Measurements from ENCODE around the gene TET1. TPM values are rescaled to one million over a fixed set of nuclear protein-coding genes. Genes with fewer than 3 reads are reported as not detected.

The TET1 gene
- total and polyA plus RNA-seq, 9 of the 15 experiments (the other 6 are each of a cell fraction or from before 2014, with no cell fraction given): 2.6 to 21.3 (median 11.6) TPM

DNA sequence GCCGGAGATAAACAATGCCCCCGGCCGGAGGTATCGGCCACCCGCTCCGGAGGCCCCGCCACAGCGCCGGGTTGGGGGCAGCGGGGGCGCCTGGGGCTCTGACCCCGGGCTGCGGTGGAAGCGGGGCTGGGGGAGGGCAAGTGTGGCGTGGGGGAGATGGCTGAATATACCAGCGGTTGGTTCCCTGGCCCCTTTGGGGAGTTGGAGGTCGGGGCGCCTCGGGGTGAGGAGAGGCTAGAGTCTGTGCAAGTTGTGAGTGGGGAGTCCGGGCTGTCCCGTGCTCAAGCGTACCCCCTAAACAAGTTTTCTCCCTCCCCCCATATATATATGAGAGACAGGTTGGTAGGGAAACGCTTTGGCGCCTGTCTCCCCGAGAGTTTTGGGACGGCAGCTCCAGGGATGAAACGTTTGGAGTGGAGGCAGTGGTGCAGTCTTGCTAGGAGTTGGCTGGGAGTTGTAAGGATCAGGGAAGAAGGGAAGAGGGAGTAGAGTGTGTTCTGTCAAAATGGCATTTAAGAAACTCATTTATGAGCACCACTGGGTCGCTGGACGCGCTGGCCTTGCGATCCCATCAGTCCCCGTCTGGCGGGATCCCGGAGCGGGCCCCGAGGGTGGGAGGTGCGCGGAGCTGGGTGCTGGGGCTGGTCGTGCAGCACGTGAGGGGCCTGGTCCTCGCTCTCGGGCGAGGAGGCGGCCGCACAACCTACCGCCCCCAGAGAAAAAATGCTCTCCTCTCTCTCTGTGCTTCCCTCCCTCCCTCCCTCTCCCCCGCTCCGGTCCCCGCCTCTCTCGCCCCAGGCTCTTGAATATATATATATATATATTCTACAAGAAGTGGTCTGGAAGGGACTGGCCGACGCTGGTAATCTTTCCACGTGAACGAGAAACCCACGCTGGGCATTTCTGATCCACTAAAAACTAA is 1.1 kb downstream of the TET1 start (continued):
- TF ChIP-seq, protein P1, sequence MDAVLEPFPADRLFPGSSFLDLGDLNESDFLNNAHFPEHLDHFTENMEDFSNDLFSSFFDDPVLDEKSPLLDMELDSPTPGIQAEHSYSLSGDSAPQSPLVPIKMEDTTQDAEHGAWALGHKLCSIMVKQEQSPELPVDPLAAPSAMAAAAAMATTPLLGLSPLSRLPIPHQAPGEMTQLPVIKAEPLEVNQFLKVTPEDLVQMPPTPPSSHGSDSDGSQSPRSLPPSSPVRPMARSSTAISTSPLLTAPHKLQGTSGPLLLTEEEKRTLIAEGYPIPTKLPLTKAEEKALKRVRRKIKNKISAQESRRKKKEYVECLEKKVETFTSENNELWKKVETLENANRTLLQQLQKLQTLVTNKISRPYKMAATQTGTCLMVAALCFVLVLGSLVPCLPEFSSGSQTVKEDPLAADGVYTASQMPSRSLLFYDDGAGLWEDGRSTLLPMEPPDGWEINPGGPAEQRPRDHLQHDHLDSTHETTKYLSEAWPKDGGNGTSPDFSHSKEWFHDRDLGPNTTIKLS (IDR thresholded peaks at IDR 0.05; ENCODE audit: borderline replicate concordance, low read depth): no peak
- TF ChIP-seq, protein P2, sequence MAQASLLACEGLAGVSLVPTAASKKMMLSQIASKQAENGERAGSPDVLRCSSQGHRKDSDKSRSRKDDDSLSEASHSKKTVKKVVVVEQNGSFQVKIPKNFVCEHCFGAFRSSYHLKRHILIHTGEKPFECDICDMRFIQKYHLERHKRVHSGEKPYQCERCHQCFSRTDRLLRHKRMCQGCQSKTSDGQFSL (CRISPR knock-in tag; IDR thresholded peaks at IDR 0.05): 0 out of 2 replicates have a peak, but pooled peaks have one; percentile 31
- TF ChIP-seq, protein P2 (tag; IDR thresholded peaks at IDR 0.05): no peak
- no peak for TF ChIP-seq ZNF431 (CRISPR knock-in tag; IDR thresholded peaks at IDR 0.05)
- TF ChIP-seq L3MBTL2 (IDR thresholded peaks at IDR 0.05): peak; percentile 55
- no peak for TF ChIP-seq CBX2 (IDR thresholded peaks at IDR 0.05; ENCODE audit: insufficient read depth, low read length, poor library complexity, severe bottlenecking)
- no peak for TF ChIP-seq TEAD4 (IDR thresholded peaks at IDR 0.05; ENCODE audit: low read length)
- 0 out of 2 replicates have a peak, but pooled peaks have one; percentile 17 for TF ChIP-seq TEAD4 (CRISPR knock-in tag; IDR thresholded peaks at IDR 0.05; ENCODE audit: borderline replicate concordance)
- TF ChIP-seq, protein P3, sequence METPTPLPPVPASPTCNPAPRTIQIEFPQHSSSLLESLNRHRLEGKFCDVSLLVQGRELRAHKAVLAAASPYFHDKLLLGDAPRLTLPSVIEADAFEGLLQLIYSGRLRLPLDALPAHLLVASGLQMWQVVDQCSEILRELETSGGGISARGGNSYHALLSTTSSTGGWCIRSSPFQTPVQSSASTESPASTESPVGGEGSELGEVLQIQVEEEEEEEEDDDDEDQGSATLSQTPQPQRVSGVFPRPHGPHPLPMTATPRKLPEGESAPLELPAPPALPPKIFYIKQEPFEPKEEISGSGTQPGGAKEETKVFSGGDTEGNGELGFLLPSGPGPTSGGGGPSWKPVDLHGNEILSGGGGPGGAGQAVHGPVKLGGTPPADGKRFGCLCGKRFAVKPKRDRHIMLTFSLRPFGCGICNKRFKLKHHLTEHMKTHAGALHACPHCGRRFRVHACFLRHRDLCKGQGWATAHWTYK (CRISPR knock-in tag; IDR thresholded peaks at IDR 0.05): no peak
- TF ChIP-seq JUNB (CRISPR knock-in tag; conservative IDR thresholded peaks at IDR 0.05): no peak
- TF ChIP-seq MTA2 (IDR thresholded peaks at IDR 0.05; ENCODE audit: low read depth): no peak
- TF ChIP-seq BCOR (IDR thresholded peaks at IDR 0.05): 0 out of 2 replicates have a peak, but pooled peaks have one; percentile 22
- no peak for TF ChIP-seq NCOA6 (IDR thresholded peaks at IDR 0.05)
- TF ChIP-seq TGIF2 (CRISPR knock-in tag; IDR thresholded peaks at IDR 0.05): no peak
- TF ChIP-seq, protein P4, sequence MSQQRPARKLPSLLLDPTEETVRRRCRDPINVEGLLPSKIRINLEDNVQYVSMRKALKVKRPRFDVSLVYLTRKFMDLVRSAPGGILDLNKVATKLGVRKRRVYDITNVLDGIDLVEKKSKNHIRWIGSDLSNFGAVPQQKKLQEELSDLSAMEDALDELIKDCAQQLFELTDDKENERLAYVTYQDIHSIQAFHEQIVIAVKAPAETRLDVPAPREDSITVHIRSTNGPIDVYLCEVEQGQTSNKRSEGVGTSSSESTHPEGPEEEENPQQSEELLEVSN (IDR thresholded peaks at IDR 0.05; ENCODE audit: borderline replicate concordance in 1 of 2, extremely low read depth in 1 of 2, insufficient read depth in 1 of 2, insufficient read length in 1 of 2, low read depth in 1 of 2, low read length in 1 of 2, poor library complexity in 1 of 2, severe bottlenecking in 1 of 2): peak; percentile 81 to 94
- TF ChIP-seq RBBP5 (IDR thresholded peaks at IDR 0.05; ENCODE audit: borderline replicate concordance, insufficient read depth, low read length, poor library complexity, severe bottlenecking): peak; percentile 22
- TF ChIP-seq, protein P5, sequence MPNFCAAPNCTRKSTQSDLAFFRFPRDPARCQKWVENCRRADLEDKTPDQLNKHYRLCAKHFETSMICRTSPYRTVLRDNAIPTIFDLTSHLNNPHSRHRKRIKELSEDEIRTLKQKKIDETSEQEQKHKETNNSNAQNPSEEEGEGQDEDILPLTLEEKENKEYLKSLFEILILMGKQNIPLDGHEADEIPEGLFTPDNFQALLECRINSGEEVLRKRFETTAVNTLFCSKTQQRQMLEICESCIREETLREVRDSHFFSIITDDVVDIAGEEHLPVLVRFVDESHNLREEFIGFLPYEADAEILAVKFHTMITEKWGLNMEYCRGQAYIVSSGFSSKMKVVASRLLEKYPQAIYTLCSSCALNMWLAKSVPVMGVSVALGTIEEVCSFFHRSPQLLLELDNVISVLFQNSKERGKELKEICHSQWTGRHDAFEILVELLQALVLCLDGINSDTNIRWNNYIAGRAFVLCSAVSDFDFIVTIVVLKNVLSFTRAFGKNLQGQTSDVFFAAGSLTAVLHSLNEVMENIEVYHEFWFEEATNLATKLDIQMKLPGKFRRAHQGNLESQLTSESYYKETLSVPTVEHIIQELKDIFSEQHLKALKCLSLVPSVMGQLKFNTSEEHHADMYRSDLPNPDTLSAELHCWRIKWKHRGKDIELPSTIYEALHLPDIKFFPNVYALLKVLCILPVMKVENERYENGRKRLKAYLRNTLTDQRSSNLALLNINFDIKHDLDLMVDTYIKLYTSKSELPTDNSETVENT (CRISPR knock-in tag; IDR thresholded peaks at IDR 0.05): peak; percentile 40; the same call in 1 of the 2 replicates
- TF ChIP-seq, protein P6, sequence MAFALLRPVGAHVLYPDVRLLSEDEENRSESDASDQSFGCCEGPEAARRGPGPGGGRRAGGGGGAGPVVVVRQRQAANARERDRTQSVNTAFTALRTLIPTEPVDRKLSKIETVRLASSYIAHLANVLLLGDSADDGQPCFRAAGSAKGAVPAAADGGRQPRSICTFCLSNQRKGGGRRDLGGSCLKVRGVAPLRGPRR (CRISPR knock-in tag; IDR thresholded peaks at IDR 0.05): no peak

Data from K562 (cell line).